B cell (primary cell): ENCODE data around the gene NLRP5. TPM values are rescaled to one million over a fixed set of nuclear protein-coding genes. Genes with fewer than 3 reads are reported as not detected.
A peak's percentile ranks its signal among the peaks of the same experiment; 100 is the strongest.

Experiments
- ATAC-seq: fragments of 200-7000 bp; cut with Tn5 transposase; one replicate; pipeline ENCODE4 v1.10.0; 2021; ENCODE audit warnings: low read depth, mild to moderate bottlenecking, moderate number of reproducible peaks, moderate library complexity
- CTCF ChIA-PET: fragments of 350-600 bp; sonication (Branson Sonifier 250); formaldehyde crosslinking; loops from one replicate; lab custom pipeline; 2021; ENCODE audit warnings: antibody characterized with exemption, inconsistent platforms; lab: Charles Lee
- POLR2A ChIA-PET: fragments of 350-600 bp; sonication (Branson Sonifier 250); formaldehyde crosslinking; loops from one replicate; lab custom pipeline; 2021; ENCODE audit warnings: antibody characterized with exemption; lab: Charles Lee
- DNase-seq: peaks from one replicate; pipeline ENCODE4 v3.0.0; 2013
- H2AFZ ChIP-seq: 2 replicates; pipeline ENCODE4 v1.6.1; 2012; ENCODE audit warnings: mild to moderate bottlenecking, low read depth, low read length; ENCODE audit not compliant: insufficient read depth, poor library complexity, severe bottlenecking
- H3K27ac ChIP-seq, 2 donors: 1 replicate in 1 of 2; 2 replicates in 1 of 2; pipeline ENCODE4 v1.5.1; 2012 to 2013; ENCODE audit warnings: low read length in 2 of 2, mild to moderate bottlenecking in 2 of 2, moderate library complexity in 1 of 2
- H3K27me3 ChIP-seq, 4 experiments: fragments of 200-600 bp in 1 of 4; sonication (generic) in 1 of 4; replicated peaks in 1 of 4; 1 replicate in 2 of 4; 2 replicates in 2 of 4; pipeline versions ENCODE4 v1.6.1 to v1.7.0; 2013 to 2016; ENCODE audit warnings: low read length in 3 of 4, mild to moderate bottlenecking in 2 of 4, mixed read lengths in 1 of 4, moderate library complexity in 1 of 4; ENCODE audit not compliant: insufficient read depth in 4 of 4, control insufficient read depth in 3 of 4; ENCODE audit errors: control extremely low read depth in 1 of 4
- H3K36me3 ChIP-seq, 2 experiments: replicated peaks in 1 of 2; 1 replicate in 1 of 2; 2 replicates in 1 of 2; pipeline versions ENCODE4 v1.6.1 to v1.7.1; 2013; ENCODE audit warnings: low read length in 1 of 2; ENCODE audit not compliant: insufficient read depth in 2 of 2, control insufficient read depth in 1 of 2; ENCODE audit errors: control extremely low read depth in 1 of 2, extremely low read depth in 1 of 2
- H3K4me1 ChIP-seq, 2 donors: fragments of 200-600 bp in 1 of 2; sonication (generic) in 1 of 2; 1 replicate in 1 of 2; 2 replicates in 1 of 2; pipeline versions ENCODE4 v1.5.1 to v1.6.1; 2013 to 2017; ENCODE audit warnings: low read length in 2 of 2; ENCODE audit not compliant: control insufficient read depth in 2 of 2, insufficient read depth in 2 of 2
- H3K4me2 ChIP-seq: replicated peaks from 2 replicates; pipeline ENCODE3; 2012; ENCODE audit warnings: mild to moderate bottlenecking, low read depth, low read length; ENCODE audit not compliant: poor library complexity, severe bottlenecking
- H3K4me3 ChIP-seq, 5 experiments: fragments of 200-600 bp in 1 of 5; sonication (generic) in 1 of 5; 1 replicate in 3 of 5; 2 replicates in 2 of 5; pipeline versions ENCODE4 v1.5.1 to v1.7.0; 2011 to 2016; ENCODE audit warnings: low read length in 4 of 5, mild to moderate bottlenecking in 4 of 5, low read depth in 2 of 5, control low read depth in 1 of 5, moderate library complexity in 1 of 5; ENCODE audit not compliant: insufficient read depth in 1 of 5; ENCODE audit errors: control extremely low read depth in 1 of 5, extremely low read depth in 1 of 5
- H3K79me2 ChIP-seq: fragments of 200-600 bp; sonication (generic); one replicate; pipeline ENCODE4 v1.6.0; 2016; ENCODE audit warnings: low read length; ENCODE audit not compliant: control insufficient read depth, insufficient read depth
- H3K9ac ChIP-seq: fragments of 200-600 bp; sonication (generic); 2 replicates; pipeline ENCODE4 v1.6.1; 2017; ENCODE audit warnings: mild to moderate bottlenecking, low read length, moderate library complexity
- H3K9me3 ChIP-seq, 3 donors: one replicate each; pipeline versions ENCODE4 v1.6.1 to v1.7.1; 2013; ENCODE audit warnings: low read length in 2 of 3; ENCODE audit not compliant: control insufficient read depth in 2 of 3, insufficient read depth in 1 of 3; ENCODE audit errors: control extremely low read depth in 1 of 3
- H4K20me1 ChIP-seq: 2 replicates; pipeline ENCODE4 v1.6.0; 2012; ENCODE audit warnings: mild to moderate bottlenecking, low read length; ENCODE audit not compliant: insufficient read depth, control insufficient read depth, poor library complexity, severe bottlenecking
- H3K27ac Mint-ChIP-seq: one replicate; pipeline ENCODE4 v1.8.0; 2021; ENCODE audit warnings: mixed read lengths
- H3K27me3 Mint-ChIP-seq: one replicate; pipeline ENCODE4 v1.8.0; 2021; ENCODE audit warnings: mixed read lengths
- H3K4me1 Mint-ChIP-seq: one replicate; pipeline ENCODE4 v1.8.0; 2021; ENCODE audit warnings: mixed read lengths
- H3K4me3 Mint-ChIP-seq: one replicate; pipeline ENCODE4 v1.8.0; 2021; ENCODE audit warnings: mixed read lengths
- H3K9me3 Mint-ChIP-seq: one replicate; pipeline ENCODE4 v1.8.0; 2022; ENCODE audit warnings: mixed read lengths; ENCODE audit not compliant: insufficient read depth
- CTCF ChIP-seq: fragments of 200-600 bp; IDR thresholded peaks from one replicate; pipeline ENCODE4 v1.8.0; 2022; ENCODE audit warnings: antibody characterized with exemption, mild to moderate bottlenecking
- EZH2 ChIP-seq: IDR thresholded peaks from 2 replicates; pipeline ENCODE4 v1.6.1; 2012; ENCODE audit warnings: borderline replicate concordance, low read depth, mild to moderate bottlenecking, moderate library complexity, low read length; ENCODE audit not compliant: insufficient read depth, poor library complexity, severe bottlenecking
- WGBS: methylation state at CpG from one replicate; pipeline ENCODE4 v1.1.5; 2013; ENCODE audit warnings: missing lambda C conversion rate; ENCODE audit not compliant: insufficient coverage; 5-methylcytosine and 5-hydroxymethylcytosine counted together
- intact Hi-C: fragments of 100-400 bp; cut with micrococcal nuclease; formaldehyde crosslinking; loops from one replicate; pipeline ENCODE4 v1.10.0; 2022
- polyA plus RNA-seq: library from polyadenylated mRNA; depleted of rRNA; stranded (reverse); fragments of >200 nt; gene quantifications from 2 replicates; pipeline ENCODE4 v1.2.3, GENCODE V29; 2012
- total RNA-seq, 2 donors: library from RNA; stranded (reverse); fragments of 120-200 nt in 1 of 2; gene quantifications; 1 replicate in 1 of 2; 2 replicates in 1 of 2; pipeline versions ENCODE4 v1.2.3 to v1.2.4, GENCODE V29; 2013 to 2022

The NLRP5 gene
- total and polyA plus RNA-seq, 2 donors (not counting 1 experiment from before 2014, with no cell fraction given), result not detected

GRCh38 chr19:56106397-56106849 is 119.8 kb downstream of the NLRP5 start:
- Mint-ChIP-seq H3K27me3 (no peaks in the 10 kb centered on the region), H3K9me3 (no peaks in the 10 kb centered on the region), H3K4me3 (peak overlapping the region; percentile 47), H3K27ac (peak overlapping the region; percentile 80), H3K4me1 (peaks cover 64% of the 10 kb centered on the region)
- POLR2A ChIA-PET, result no interaction called here
- H3K4me2 ChIP-seq, result peak overlapping the region; percentile 70
- H3K27me3 ChIP-seq, result no peaks in the 10 kb centered on the region
- intact Hi-C loops, result no loop called here
- ATAC-seq (no peak), DNase-seq (no peak)
- no peak overlapping the region for H3K4me3 ChIP-seq
- peak overlapping the region in 1 of 2 donors; percentile 48 for H3K27ac ChIP-seq
- H4K20me1 ChIP-seq, result peaks cover 85% of the 10 kb centered on the region
- CTCF ChIA-PET, result interaction anchor here (1.1 to 1.9 kb wide), 5 partner anchors 27 to 146 kb away, joined by 3 to 9 read pairs (median 5); no protein-coding TSS in a partner anchor
- H3K79me2 ChIP-seq, result peaks cover 95% of the 10 kb centered on the region
- no peak overlapping the region for H3K9ac ChIP-seq
- no peak for TF ChIP-seq EZH2
- TF ChIP-seq CTCF, result no peak
- no peaks in the 10 kb centered on the region for H3K9me3 ChIP-seq
- H3K4me1 ChIP-seq, result peaks cover 51 to 53% of the 10 kb centered on the region in 2 donors
- peaks cover 0 to 23% of the 10 kb centered on the region in 2 experiments for H3K36me3 ChIP-seq
- WGBS, result 70% methylated on average over 25 of the region's 27 CpGs
- H2AFZ ChIP-seq, result no peak overlapping the region

GRCh38 chr19:56106993-56107392 is 120.4 kb downstream of the NLRP5 start:
- Histone ChIP-seq H3K4me3 (no peak overlapping the region), H4K20me1 (peaks cover 85% of the 10 kb centered on the region), H3K27me3 (no peaks in the 10 kb centered on the region), H3K36me3 (peaks cover 0 to 17% of the 10 kb centered on the region in 2 experiments), H2AFZ (no peak overlapping the region), H3K9ac (no peak overlapping the region), H3K4me1 (peaks cover 57 to 59% of the 10 kb centered on the region in 2 donors), H3K79me2 (peaks cover 95% of the 10 kb centered on the region), H3K27ac (peak overlapping the region in 1 of 2 donors; percentile 48), H3K4me2 (peak overlapping the region; percentile 70), H3K9me3 (no peaks in the 10 kb centered on the region)
- Mint-ChIP-seq H3K9me3 (no peaks in the 10 kb centered on the region), H3K27ac (peak overlapping the region; percentile 75), H3K4me3 (peak overlapping the region; percentile 19), H3K27me3 (no peaks in the 10 kb centered on the region), H3K4me1 (peaks cover 69% of the 10 kb centered on the region)
- TF ChIP-seq EZH2, result no peak
- no peak for TF ChIP-seq CTCF
- ChIA-PET CTCF (interaction anchor here (1.1 to 1.6 kb wide), 2 partner anchors 28 to 64 kb away, joined by 3 to 5 read pairs; no protein-coding TSS in a partner anchor), POLR2A (no interaction called here)
- intact Hi-C loops, result no loop called here
- DNase-seq (no peak), ATAC-seq (no peak)
- WGBS, result 92% methylated on average over 10 of the region's 11 CpGs
